Spleen (tissue), 7 donors: ENCODE measurements around the gene TMEM119.

Source experiments
- CTCF ChIP-seq, 11 experiments: fragments of 200-600 bp in 7 of 11; fragments of 450-650 bp in 4 of 11; sonication (generic) in 4 of 11; IDR thresholded peaks in 8 of 11; conservative IDR thresholded peaks in 3 of 11; 1 replicate in 7 of 11; 2 replicates in 4 of 11; pipeline versions ENCODE4 v1.4.0 to v1.8.0; 2016 to 2021; ENCODE audit warnings: antibody characterized with exemption in 11 of 11, inconsistent platforms in 4 of 11, mild to moderate bottlenecking in 1 of 11
- POLR2A ChIP-seq, 3 donors: fragments of 450-650 bp; IDR thresholded peaks; one replicate each; pipeline ENCODE4 v1.5.1; 2017; ENCODE audit warnings: antibody characterized with exemption in 3 of 3, mild to moderate bottlenecking in 1 of 3
- donor health status: DM: no; HTN: no; CAD: no; lungs with moderate emphysema.
- donor health status: DM: no; HTN: no; CAD: no.
- donor health status: DM: no; HTN: no; CAD: no.

GRCh38 chr12:108561852-108562347, 36.0 kb downstream of the TMEM119 start:
- TF ChIP-seq CTCF (IDR thresholded peaks at IDR 0.05 in 8 of 11, conservative IDR thresholded peaks at IDR 0.05 in 3 of 11) (peak in 1 of 11 experiments; percentile 8), POLR2A (IDR thresholded peaks at IDR 0.05) (no peak)
